ENCODE measurements around the gene ABAT.

The ABAT gene

GRCh38 chr16:8756755-8757154 lies 82.3 kb downstream of the ABAT start:
- Histone ChIP-seq H3K9me3 (no peaks in the 10 kb centered on the region), H3K27me3 (no peaks in the 10 kb centered on the region), H3K36me3 (no peaks in the 10 kb centered on the region; the same call in 1 of the 2 replicates), H3K4me3 (ENCODE audit: low read depth, low read length) (no peak overlapping the region), H3K4me1 (no peaks in the 10 kb centered on the region)
- DNase-seq = no peak
- TF ChIP-seq, protein P1, sequence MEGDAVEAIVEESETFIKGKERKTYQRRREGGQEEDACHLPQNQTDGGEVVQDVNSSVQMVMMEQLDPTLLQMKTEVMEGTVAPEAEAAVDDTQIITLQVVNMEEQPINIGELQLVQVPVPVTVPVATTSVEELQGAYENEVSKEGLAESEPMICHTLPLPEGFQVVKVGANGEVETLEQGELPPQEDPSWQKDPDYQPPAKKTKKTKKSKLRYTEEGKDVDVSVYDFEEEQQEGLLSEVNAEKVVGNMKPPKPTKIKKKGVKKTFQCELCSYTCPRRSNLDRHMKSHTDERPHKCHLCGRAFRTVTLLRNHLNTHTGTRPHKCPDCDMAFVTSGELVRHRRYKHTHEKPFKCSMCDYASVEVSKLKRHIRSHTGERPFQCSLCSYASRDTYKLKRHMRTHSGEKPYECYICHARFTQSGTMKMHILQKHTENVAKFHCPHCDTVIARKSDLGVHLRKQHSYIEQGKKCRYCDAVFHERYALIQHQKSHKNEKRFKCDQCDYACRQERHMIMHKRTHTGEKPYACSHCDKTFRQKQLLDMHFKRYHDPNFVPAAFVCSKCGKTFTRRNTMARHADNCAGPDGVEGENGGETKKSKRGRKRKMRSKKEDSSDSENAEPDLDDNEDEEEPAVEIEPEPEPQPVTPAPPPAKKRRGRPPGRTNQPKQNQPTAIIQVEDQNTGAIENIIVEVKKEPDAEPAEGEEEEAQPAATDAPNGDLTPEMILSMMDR (IDR thresholded peaks at IDR 0.05; ENCODE audit: low read depth, low read length) = no peak

DNA sequence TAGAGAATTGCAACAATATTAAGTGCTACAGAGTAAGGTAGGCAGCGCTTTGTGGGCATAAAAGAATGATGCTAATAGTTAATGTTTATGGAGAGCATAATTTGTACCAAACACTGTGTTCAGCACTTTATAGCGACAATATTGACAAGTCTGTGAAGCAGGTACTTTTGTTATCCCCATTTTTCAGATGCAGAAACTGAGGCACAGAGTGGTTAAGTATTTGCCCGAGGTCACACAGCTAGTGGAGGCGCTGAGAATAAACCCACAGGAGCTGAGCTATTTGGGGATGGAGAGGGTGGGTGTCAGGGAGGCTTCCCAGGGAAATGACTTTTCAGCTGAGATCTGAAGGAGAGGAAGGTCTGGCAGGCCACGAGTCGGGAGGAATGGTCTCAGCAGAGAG lies 83.6 kb downstream of the ABAT start:
- Histone ChIP-seq H3K4me1 (no peaks in the 10 kb centered on the region), H3K36me3 (no peaks in the 10 kb centered on the region; the same call in 1 of the 2 replicates), H3K9me3 (no peaks in the 10 kb centered on the region), H3K4me3 (ENCODE audit: low read depth, low read length) (no peak overlapping the region), H3K27me3 (no peaks in the 10 kb centered on the region)
- TF ChIP-seq, protein P1 (IDR thresholded peaks at IDR 0.05; ENCODE audit: low read depth, low read length) = no peak
- DNase-seq = no peak

DNA sequence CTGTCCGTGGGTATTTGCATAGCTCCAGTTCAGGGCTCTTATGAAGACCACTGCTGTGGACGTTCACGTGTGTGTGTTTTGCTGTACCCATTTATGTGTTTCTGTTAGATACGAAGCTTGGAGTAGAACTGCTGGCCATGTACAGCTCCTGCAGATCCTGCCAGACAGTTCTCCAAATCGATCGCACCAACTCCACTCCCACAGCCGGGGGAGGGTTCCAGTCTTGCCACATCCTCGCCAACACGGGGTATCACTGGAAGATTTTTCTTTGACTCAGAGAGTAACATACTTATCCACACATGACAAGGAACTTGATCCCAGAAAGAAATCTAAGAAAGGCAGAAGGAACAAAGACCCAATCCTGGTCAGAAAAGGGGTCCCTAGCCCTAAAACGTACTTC lies 85.6 kb downstream of the ABAT start:
- H3K4me1 ChIP-seq = no peaks in the 10 kb centered on the region
- DNase-seq = no peak
- H3K9me3 ChIP-seq = no peaks in the 10 kb centered on the region
- no peaks in the 10 kb centered on the region for H3K27me3 ChIP-seq
- H3K4me3 ChIP-seq (ENCODE audit: low read depth, low read length) = no peak overlapping the region
- no peaks in the 10 kb centered on the region; the same call in 1 of the 2 replicates for H3K36me3 ChIP-seq
- TF ChIP-seq, protein P1 (IDR thresholded peaks at IDR 0.05; ENCODE audit: low read depth, low read length) = no peak

GRCh38 chr16:8761078-8761477 lies 86.7 kb downstream of the ABAT start:
- no peaks in the 10 kb centered on the region; the same call in 1 of the 2 replicates for H3K36me3 ChIP-seq
- H3K4me1 ChIP-seq = peaks cover 2% of the 10 kb centered on the region; the same call in 1 of the 2 replicates
- TF ChIP-seq, protein P1 (IDR thresholded peaks at IDR 0.05; ENCODE audit: low read depth, low read length) = no peak
- no peak overlapping the region for H3K4me3 ChIP-seq (ENCODE audit: low read depth, low read length)
- H3K27me3 ChIP-seq = no peaks in the 10 kb centered on the region
- no peak for DNase-seq
- no peaks in the 10 kb centered on the region for H3K9me3 ChIP-seq

DNA sequence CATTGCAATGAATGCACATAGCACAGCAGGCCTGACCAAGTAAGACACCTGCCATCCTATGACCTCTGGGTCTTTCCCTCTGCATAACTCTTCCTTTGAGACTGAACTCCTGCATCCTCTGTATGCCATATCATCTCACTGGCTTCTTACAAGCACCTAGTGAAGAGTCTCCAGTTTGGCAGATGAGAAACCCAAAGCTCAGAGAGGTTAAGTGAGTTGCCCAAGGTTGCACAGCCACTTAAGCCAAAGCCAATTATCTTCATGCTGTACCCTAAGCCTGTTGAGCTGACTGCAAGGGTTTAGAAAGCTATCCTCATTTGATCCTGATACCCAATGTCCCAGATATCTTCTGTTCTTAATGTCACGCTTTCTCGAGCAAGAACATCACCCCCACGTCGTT lies 87.8 kb downstream of the ABAT start:
- no peaks in the 10 kb centered on the region for H3K27me3 ChIP-seq
- no peaks in the 10 kb centered on the region for H3K9me3 ChIP-seq
- no peak overlapping the region for H3K4me3 ChIP-seq (ENCODE audit: low read depth, low read length)
- H3K4me1 ChIP-seq = peaks cover 2% of the 10 kb centered on the region; the same call in 1 of the 2 replicates
- no peaks in the 10 kb centered on the region; the same call in 1 of the 2 replicates for H3K36me3 ChIP-seq
- TF ChIP-seq, protein P1 (IDR thresholded peaks at IDR 0.05; ENCODE audit: low read depth, low read length) = no peak
- no peak for DNase-seq

DNA sequence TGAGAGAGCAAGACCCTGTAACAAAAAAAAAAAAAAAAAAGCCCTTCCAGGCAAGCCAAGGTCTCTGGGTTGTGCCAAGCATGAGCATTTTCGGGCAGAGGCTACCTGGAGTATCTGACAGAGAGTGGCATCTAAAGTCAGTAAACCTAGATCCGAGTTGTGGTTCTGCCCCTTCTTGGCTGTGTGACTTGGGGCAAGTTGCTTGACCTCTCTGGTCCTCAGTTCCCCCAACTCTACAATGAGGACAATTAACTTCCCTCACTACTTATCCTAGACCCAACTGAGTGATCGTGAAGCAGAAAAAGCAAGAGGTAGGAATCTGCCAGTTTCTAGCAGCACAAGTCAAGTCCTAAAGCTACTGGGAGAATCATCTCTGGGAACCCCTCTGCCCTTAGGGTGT lies 88.7 kb downstream of the ABAT start:
- Histone ChIP-seq H3K4me1 (peaks cover 2% of the 10 kb centered on the region; the same call in 1 of the 2 replicates), H3K9me3 (no peaks in the 10 kb centered on the region), H3K27me3 (no peaks in the 10 kb centered on the region), H3K4me3 (ENCODE audit: low read depth, low read length) (no peak overlapping the region), H3K36me3 (no peaks in the 10 kb centered on the region; the same call in 1 of the 2 replicates)
- DNase-seq = no peak
- TF ChIP-seq, protein P1 (IDR thresholded peaks at IDR 0.05; ENCODE audit: low read depth, low read length) = no peak
